GM19238 (cell line): ENCODE measurements around the gene PPP1R13B.

ENCODE experiments used
- DNase-seq: peaks from one replicate; pipeline ENCODE4 v3.0.0; 2011; ENCODE audit warnings: low spot score; ENCODE audit not compliant: insufficient read length

PPP1R13B gene

DNA sequence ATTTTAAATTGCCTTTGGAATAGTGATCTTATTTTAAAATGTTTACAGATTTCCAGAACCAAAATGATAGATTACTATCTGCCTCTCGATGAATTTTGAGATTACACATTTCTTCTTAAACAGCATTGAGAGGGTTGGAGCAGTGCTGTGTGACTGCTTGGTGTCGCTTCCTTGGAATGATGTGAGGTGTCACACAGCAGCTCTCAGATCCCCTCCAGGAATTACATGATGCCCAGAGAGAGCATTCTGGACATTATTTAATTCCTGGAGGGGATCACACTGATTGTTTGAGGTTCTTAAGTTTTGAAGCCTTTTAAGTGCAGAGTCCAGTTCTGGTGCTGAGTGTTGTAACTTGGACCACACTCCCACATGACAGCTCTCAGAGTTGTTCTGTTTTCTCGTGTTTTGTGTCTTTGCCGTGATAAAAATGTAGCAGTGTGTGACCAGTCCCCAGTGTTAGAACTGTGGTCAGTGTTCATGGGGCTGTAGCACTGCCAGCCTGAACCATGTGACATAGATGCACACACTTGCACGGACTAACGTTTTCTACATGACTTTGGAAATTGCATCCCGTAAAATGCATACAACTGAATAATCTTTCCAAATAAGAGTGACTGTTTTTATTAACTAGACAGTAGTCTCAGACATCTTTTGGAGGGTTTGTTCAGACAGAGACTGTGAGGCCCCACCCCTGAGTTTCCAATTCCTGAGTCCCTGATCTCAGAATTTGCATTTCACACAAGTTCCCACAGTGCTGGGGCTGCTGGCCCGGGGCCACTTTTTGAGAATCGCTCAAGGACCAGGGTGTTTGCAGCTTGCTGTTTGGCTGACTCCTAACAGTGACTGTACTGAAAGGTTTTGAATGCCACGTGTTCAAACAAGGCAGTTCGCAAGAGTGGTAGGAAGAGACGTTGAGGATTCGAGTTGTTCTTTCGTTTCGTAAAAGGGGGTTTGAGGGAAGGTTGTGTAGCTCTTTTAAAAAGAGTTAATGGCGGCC, 158.2 kb downstream of the PPP1R13B start:
- peak; percentile 67 for DNase-seq

DNA sequence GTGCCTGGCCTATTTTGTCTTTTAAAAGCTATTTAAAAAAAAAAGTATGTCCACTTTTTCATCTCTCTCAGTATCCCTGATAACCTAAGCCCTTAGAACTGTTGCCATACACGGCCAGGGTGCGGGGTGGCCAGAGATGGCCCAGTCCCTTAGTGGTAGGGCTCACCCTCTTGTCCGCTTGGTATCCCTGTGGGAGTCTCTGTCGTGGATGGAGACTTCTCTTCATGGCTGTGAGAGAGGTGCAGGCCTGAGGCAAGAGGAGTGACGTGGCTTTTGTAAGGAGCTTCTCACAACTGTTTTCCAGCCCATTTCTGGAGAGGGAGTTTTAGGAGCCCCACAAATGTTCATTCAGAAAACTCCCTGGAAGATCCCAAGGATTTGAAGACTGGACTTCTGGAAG, 158.9 kb downstream of the PPP1R13B start:
- DNase-seq = no peak

DNA sequence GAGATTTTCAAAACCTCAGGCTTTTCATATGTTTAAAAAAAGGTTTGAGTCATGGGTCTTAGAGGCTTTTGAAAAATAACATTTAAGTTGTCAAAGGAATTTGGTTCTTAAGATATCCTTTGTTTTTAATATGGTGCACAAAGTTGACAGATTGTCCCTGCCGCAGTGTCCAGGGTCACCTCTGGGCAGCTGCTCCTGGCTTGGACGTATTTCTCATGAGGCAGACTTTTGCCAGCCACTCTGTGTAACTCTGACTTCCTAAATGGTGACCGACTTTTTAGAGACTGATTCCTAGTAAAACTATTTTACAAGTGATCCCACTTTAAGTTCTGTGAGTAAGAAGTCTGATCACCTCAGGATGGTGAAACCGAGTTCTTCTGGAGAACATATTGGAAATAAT, 159.7 kb downstream of the PPP1R13B start:
- no peak for DNase-seq

DNA sequence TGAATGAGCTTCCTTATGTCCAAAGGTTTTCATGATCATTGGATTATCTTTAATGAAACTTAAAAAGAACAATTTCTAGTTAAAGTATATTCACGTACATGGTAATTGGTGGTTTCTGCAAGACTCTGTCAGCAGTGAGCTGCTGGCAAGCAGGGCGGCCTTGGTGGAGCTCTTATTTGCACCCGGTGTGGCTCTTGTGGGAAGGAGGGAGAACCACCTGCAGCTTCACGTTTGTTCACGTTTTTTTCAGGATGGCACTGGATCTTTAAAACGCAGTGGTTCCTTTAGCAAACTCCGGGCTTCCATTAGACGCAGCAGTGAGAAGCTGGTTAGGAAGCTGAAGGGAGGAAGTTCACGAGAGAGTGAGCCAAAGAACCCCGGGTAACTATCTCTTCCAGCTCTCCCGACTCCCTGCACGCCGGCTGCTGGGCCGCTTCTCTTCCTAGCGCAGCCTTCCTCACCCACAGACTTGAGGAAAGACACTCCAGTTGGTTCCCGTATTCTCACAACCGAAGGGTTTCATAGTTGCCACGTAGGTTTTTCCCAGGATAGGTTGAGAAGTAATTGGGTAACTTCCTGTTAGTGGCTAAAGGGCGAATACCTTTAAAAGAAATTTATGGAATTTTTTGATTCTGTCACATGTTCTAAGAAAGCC, 160.4 kb downstream of the PPP1R13B start:
- DNase-seq = no peak

DNA sequence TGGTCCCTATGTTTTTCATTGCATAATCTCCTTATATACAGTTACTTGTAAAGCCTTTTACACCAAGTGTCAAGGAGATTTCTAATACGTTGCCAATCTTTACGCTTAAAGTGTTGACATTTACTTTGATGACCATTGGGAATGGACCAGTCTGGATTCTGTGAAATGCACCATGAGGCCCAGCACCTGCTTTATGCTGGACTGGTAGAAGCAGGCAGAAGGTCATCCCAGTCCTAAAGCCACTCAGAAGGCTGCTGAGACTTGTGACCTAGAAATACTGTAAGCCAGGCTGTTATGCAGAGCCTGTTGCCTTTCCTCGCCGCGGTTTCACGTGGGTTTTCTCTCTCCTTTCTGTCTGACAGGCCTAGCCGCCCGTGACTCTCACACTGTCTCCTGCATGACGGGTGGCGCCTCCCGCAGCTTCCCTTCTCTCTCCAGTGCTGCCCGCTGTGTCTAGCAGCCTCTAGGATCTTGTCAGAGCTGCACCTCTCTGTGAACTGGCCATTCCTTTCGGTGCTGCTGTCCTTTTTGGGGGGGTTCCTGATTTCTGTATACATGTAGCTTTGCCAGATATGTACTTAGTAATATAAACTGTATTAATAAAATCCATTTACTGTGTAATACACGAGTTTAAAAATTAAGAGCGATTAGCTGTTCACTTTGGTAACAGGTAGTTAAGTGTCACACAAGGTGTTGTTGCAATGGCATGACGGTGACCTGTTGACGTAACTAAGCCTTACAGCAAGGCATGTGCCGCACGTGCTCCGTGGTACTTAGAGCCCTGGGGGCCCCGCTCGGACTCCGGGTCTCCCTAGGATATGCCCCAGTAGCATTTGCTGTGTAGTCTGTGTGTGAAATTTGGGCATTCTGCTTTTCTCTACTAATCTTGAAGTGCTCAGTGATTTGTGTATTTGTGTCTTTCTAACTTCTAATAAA, 161.8 kb downstream of the PPP1R13B start:
- no peak for DNase-seq

DNA sequence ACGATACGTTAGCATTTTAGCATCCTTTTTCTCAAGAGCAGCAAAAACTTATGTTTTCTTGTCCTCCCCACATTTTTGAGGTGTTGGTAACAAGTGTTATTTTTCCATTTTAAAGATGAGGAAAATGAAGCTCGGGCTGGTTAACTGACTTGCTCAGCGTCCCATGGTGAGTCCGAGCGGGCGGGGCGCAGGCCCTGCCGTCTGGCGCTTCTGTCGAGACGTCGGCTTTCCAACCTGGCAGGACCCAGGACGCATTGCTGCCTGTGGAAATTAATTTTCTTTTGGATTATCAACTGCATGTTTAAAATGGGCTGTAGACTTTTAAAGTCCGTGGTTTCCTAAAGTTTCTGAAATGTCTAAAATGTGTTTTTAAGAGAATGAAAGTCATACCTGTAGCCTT, 162.5 kb downstream of the PPP1R13B start:
- DNase-seq = no peak

DNA sequence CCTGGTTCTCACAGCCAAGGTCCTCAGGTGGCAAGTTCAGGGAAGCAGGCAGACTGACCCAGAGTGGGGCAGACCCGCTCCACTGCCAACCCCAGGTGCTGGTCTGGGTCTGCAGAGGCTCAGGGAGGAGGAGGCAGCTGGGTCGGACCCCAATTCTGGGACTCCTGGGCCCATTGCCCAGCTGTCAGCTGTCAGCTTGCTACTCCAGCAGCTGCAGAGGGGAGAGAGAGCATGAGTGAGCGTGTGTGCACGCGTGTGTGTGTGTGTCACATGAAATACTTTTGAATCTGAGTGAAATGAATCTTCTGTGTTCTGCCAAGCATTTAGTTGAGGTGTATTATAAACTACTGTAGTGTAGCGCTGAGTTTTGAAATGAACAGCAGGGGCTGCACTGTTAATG, 162.9 kb downstream of the PPP1R13B start:
- no peak for DNase-seq
